Endodermal cell (in vitro differentiated cells): Measurements from ENCODE around the gene STXBP5. TPM values are rescaled to one million over a fixed set of nuclear protein-coding genes. Genes with fewer than 3 reads are reported as not detected.

Experiments
- DNase-seq: peaks from one replicate; pipeline ENCODE4 v3.0.0-alpha.2; 2017
- H3K27ac ChIP-seq: 2 replicates; pipeline ENCODE4 v1.5.1; 2013; ENCODE audit warnings: mild to moderate bottlenecking, low read depth, low read length, moderate library complexity
- H3K27me3 ChIP-seq: 2 replicates; pipeline ENCODE4 v1.6.1; 2013; ENCODE audit warnings: mild to moderate bottlenecking, low read length, moderate library complexity; ENCODE audit not compliant: insufficient read depth, control insufficient read depth, poor library complexity, severe bottlenecking
- H3K36me3 ChIP-seq: 2 replicates; pipeline ENCODE4 v1.7.0; 2013; ENCODE audit warnings: mild to moderate bottlenecking, low read length, moderate library complexity; ENCODE audit not compliant: control insufficient read depth, insufficient read depth
- H3K4me1 ChIP-seq: one replicate; pipeline ENCODE4 v1.7.0; 2013; ENCODE audit warnings: low read length; ENCODE audit not compliant: control insufficient read depth, insufficient read depth
- H3K4me3 ChIP-seq: 2 replicates; pipeline ENCODE4 v1.5.1; 2013; ENCODE audit warnings: mild to moderate bottlenecking, low read length, moderate library complexity
- H3K9ac ChIP-seq: 2 replicates; pipeline ENCODE4 v1.6.1; 2013; ENCODE audit warnings: mild to moderate bottlenecking, low read length, moderate library complexity; ENCODE audit not compliant: poor library complexity, severe bottlenecking; ENCODE audit errors: extremely low read depth
- H3K9me3 ChIP-seq: 2 replicates; pipeline ENCODE4 v1.6.1; 2013; ENCODE audit warnings: mild to moderate bottlenecking, low read length, moderate library complexity; ENCODE audit not compliant: control insufficient read depth
- H3K27ac Mint-ChIP-seq: 2 replicates; pipeline ENCODE4 v1.8.0; 2020; ENCODE audit warnings: mixed read lengths
- H3K27me3 Mint-ChIP-seq: 2 replicates; pipeline ENCODE4 v1.8.0; 2021; ENCODE audit warnings: mild to moderate bottlenecking, mixed read lengths; ENCODE audit not compliant: insufficient read depth
- H3K36me3 Mint-ChIP-seq: 2 replicates; pipeline ENCODE4 v1.8.0; 2020; ENCODE audit warnings: low read depth, mixed read lengths
- H3K4me1 Mint-ChIP-seq: 2 replicates; pipeline ENCODE4 v1.8.0; 2020; ENCODE audit warnings: mixed read lengths
- H3K4me3 Mint-ChIP-seq: 2 replicates; pipeline ENCODE4 v1.8.0; 2020; ENCODE audit warnings: mild to moderate bottlenecking, moderate library complexity, mixed read lengths
- H3K9me3 Mint-ChIP-seq: 2 replicates; pipeline ENCODE4 v1.8.0; 2020; ENCODE audit warnings: mild to moderate bottlenecking, mixed read lengths
- WGBS, 2 experiments: methylation state at CpG; one replicate each; pipeline versions ENCODE4 v1.1.5 to v1.1.7; 2013; ENCODE audit warnings: missing lambda C conversion rate in 2 of 2, mixed read lengths in 1 of 2; ENCODE audit not compliant: insufficient coverage in 1 of 2, insufficient read length in 1 of 2; 5-methylcytosine and 5-hydroxymethylcytosine counted together
- total RNA-seq, 2 donors: library from RNA; stranded (reverse); fragmentation: NEBNext Ultra II Directional in 1 of 2; extraction: Animal tissue kit (Norgen Biotek cat#: 25700) in 1 of 2; gene quantifications; 2 replicates in 1 of 2; 3 replicates in 1 of 2; pipeline ENCODE4 v1.2.1, GENCODE V29; 2021
- TF ChIP-seq, protein P1 (sequence below): fragments of 200-600 bp; sonication (generic); conservative IDR thresholded peaks from 2 replicates; pipeline ENCODE4 v1.5.0; 2021; ENCODE audit warnings: antibody characterized with exemption, mild to moderate bottlenecking

The STXBP5 gene
- total RNA-seq, 2 donors from 2014 or later, result 19.2 to 25.2 TPM

DNA sequence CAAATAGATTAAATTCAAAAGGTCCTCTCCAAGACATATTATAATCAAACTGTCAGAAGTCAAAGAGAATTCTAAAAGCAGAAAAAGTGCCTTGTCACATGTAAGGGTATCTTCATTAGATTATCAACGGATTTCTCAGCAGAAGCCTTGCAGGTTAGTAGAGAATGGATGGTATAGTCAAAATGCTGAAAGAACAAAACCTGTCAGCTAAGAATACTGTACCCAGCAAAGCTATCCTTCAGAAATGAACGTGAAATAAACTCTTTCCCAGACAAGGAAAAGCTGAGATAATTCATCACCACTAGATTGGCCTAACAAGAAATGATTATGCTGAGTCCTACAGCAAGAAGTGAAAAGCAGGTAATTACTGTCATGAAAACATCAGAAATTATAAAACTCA lies 92.9 kb downstream of the STXBP5 start:
- no peak overlapping the region for H3K4me3 ChIP-seq
- Mint-ChIP-seq H3K4me3 (no peak overlapping the region), H3K4me1 (no peaks in the 10 kb centered on the region), H3K9me3 (peaks cover 55% of the 10 kb centered on the region), H3K36me3 (peaks cover 58% of the 10 kb centered on the region), H3K27me3 (no peaks in the 10 kb centered on the region), H3K27ac (no peak overlapping the region)
- no peaks in the 10 kb centered on the region for H3K4me1 ChIP-seq
- no peak overlapping the region for H3K27ac ChIP-seq
- TF ChIP-seq, protein P1, sequence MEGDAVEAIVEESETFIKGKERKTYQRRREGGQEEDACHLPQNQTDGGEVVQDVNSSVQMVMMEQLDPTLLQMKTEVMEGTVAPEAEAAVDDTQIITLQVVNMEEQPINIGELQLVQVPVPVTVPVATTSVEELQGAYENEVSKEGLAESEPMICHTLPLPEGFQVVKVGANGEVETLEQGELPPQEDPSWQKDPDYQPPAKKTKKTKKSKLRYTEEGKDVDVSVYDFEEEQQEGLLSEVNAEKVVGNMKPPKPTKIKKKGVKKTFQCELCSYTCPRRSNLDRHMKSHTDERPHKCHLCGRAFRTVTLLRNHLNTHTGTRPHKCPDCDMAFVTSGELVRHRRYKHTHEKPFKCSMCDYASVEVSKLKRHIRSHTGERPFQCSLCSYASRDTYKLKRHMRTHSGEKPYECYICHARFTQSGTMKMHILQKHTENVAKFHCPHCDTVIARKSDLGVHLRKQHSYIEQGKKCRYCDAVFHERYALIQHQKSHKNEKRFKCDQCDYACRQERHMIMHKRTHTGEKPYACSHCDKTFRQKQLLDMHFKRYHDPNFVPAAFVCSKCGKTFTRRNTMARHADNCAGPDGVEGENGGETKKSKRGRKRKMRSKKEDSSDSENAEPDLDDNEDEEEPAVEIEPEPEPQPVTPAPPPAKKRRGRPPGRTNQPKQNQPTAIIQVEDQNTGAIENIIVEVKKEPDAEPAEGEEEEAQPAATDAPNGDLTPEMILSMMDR, result no peak
- peaks cover 65% of the 10 kb centered on the region for H3K9me3 ChIP-seq
- peaks cover 43% of the 10 kb centered on the region for H3K36me3 ChIP-seq
- 95 to 100% methylated on average over 1 to 2 of the region's 2 CpGs for WGBS, 2 experiments
- no peaks in the 10 kb centered on the region for H3K27me3 ChIP-seq
- DNase-seq, result no peak
- H3K9ac ChIP-seq, result no peak overlapping the region

DNA sequence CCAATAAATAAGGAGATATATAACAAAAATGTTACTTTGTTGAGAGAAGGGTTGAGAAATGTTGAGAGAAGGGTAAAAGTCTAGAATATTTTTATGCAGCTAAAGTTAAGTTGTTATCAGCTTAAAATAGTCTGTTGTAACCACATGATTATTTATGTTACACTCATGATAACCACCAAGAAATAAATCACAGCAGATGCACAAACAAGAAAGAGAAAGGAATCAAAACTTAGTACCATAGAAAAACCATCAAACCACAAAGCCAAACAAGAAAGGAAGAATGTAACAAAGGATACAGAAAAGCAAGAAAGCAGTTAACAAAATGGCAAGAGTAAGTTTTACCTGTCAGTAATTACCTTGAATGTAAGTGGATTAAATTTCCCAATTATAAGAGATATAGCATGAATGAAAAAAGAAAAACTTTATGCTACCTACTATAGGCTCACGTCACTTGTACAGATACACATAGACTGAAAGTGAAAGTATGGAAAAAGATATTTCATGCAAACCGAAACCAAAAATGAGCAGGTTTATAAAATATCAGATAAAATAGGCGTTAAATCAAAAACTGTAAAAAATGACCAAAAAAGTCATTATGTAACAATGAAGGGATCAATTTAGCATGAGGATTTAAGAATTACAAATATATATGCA lies 93.6 kb downstream of the STXBP5 start:
- peaks cover 62% of the 10 kb centered on the region for H3K9me3 Mint-ChIP-seq
- H3K4me1 Mint-ChIP-seq, result no peaks in the 10 kb centered on the region
- no peak overlapping the region for H3K4me3 ChIP-seq
- no peak overlapping the region for H3K4me3 Mint-ChIP-seq
- 100% methylated on average over 3 of the region's 3 CpGs; no CpG with 5 or more reads in 1 of the 2 experiments for WGBS, 2 experiments
- H3K27ac ChIP-seq, result no peak overlapping the region
- H3K27me3 Mint-ChIP-seq, result no peaks in the 10 kb centered on the region
- H3K9me3 ChIP-seq, result peaks cover 71% of the 10 kb centered on the region
- H3K36me3 Mint-ChIP-seq, result peaks cover 64% of the 10 kb centered on the region
- TF ChIP-seq, protein P1, result no peak
- no peaks in the 10 kb centered on the region for H3K27me3 ChIP-seq
- H3K36me3 ChIP-seq, result peaks cover 44% of the 10 kb centered on the region
- no peaks in the 10 kb centered on the region for H3K4me1 ChIP-seq
- no peak for DNase-seq
- H3K27ac Mint-ChIP-seq, result no peak overlapping the region
- no peak overlapping the region for H3K9ac ChIP-seq

DNA sequence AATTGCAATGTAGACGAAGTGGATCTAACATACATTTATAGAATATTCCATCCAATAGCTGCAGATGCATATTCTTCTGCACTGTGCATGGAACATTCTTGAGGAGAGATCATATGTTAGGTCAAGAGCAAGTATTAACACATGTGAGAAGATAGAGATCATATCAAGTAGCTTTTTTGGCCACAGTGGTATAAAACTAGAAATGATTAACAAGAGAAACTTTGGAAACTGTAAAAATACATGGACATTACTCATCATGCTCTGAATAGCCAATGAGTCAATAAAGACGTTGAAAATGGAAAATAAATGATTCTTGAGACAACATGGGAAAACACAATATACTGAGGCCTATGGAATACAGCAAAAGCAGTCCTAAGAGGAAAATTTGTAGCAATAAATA lies 94.2 kb downstream of the STXBP5 start:
- H3K27me3 ChIP-seq, result no peaks in the 10 kb centered on the region
- TF ChIP-seq, protein P1, result no peak
- Mint-ChIP-seq H3K4me1 (no peaks in the 10 kb centered on the region), H3K36me3 (peaks cover 71% of the 10 kb centered on the region), H3K4me3 (no peak overlapping the region), H3K27ac (no peak overlapping the region), H3K9me3 (peaks cover 69% of the 10 kb centered on the region), H3K27me3 (no peaks in the 10 kb centered on the region)
- no peak for DNase-seq
- WGBS, 2 experiments, result 80 to 97% methylated on average over 1 to 2 of the region's 2 CpGs
- no peaks in the 10 kb centered on the region for H3K4me1 ChIP-seq
- peaks cover 78% of the 10 kb centered on the region for H3K9me3 ChIP-seq
- peaks cover 48% of the 10 kb centered on the region for H3K36me3 ChIP-seq
- H3K9ac ChIP-seq, result no peak overlapping the region
- no peak overlapping the region for H3K4me3 ChIP-seq
- H3K27ac ChIP-seq, result no peak overlapping the region
